Erythroblast (primary cell): ENCODE measurements around the gene LTBP3.

ENCODE experiments used
- DNase-seq, 2 experiments: peaks; one replicate each; lab custom pipeline; 2025; lab: John Stamatoyannopoulos, UW
- GATA1 ChIP-seq: IDR thresholded peaks from 2 replicates; pipeline ENCODE4 v1.6.1; 2011; ENCODE audit warnings: low read depth, mild to moderate bottlenecking, control low read depth, low read length, moderate library complexity
- POLR2A ChIP-seq: IDR thresholded peaks from 2 replicates; pipeline ENCODE4 v1.6.1; 2011; ENCODE audit warnings: mild to moderate bottlenecking, low read length

The LTBP3 gene

DNA sequence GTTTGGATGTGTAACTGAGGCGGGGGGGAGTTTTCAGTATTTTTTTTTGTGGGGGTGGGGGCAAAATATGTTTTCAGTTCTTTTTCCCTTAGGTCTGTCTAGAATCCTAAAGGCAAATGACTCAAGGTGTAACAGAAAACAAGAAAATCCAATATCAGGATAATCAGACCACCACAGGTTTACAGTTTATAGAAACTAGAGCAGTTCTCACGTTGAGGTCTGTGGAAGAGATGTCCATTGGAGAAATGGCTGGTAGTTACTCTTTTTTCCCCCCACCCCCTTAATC is 57.0 kb downstream of the LTBP3 start:
- peak; percentile 65 to 82 for DNase-seq
- TF ChIP-seq POLR2A (no peak), GATA1 (no peak)

DNA sequence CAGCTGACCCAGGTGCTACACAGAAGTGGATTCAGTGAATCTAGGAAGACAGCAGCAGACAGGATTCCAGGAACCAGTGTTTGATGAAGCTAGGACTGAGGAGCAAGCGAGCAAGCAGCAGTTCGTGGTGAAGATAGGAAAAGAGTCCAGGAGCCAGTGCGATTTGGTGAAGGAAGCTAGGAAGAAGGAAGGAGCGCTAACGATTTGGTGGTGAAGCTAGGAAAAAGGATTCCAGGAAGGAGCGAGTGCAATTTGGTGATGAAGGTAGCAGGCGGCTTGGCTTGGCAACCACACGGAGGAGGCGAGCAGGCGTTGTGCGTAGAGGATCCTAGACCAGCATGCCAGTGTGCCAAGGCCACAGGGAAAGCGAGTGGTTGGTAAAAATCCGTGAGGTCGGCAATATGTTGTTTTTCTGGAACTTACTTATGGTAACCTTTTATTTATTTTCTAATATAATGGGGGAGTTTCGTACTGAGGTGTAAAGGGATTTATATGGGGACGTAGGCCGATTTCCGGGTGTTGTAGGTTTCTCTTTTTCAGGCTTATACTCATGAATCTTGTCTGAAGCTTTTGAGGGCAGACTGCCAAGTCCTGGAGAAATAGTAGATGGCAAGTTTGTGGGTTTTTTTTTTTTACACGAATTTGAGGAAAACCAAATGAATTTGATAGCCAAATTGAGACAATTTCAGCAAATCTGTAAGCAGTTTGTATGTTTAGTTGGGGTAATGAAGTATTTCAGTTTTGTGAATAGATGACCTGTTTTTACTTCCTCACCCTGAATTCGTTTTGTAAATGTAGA is 57.6 kb downstream of the LTBP3 start:
- peak; percentile 75 to 91 for DNase-seq
- TF ChIP-seq POLR2A (peak; percentile 94), GATA1 (no peak)

DNA sequence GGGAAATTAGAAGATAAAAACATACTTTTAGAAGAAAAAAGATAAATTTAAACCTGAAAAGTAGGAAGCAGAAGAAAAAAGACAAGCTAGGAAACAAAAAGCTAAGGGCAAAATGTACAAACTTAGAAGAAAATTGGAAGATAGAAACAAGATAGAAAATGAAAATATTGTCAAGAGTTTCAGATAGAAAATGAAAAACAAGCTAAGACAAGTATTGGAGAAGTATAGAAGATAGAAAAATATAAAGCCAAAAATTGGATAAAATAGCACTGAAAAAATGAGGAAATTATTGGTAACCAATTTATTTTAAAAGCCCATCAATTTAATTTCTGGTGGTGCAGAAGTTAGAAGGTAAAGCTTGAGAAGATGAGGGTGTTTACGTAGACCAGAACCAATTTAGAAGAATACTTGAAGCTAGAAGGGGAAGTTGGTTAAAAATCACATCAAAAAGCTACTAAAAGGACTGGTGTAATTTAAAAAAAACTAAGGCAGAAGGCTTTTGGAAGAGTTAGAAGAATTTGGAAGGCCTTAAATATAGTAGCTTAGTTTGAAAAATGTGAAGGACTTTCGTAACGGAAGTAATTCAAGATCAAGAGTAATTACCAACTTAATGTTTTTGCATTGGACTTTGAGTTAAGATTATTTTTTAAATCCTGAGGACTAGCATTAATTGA is 58.3 kb downstream of the LTBP3 start:
- peak in 1 of 2 experiments; percentile 69 for DNase-seq
- TF ChIP-seq POLR2A, result no peak
- TF ChIP-seq GATA1, result no peak

DNA sequence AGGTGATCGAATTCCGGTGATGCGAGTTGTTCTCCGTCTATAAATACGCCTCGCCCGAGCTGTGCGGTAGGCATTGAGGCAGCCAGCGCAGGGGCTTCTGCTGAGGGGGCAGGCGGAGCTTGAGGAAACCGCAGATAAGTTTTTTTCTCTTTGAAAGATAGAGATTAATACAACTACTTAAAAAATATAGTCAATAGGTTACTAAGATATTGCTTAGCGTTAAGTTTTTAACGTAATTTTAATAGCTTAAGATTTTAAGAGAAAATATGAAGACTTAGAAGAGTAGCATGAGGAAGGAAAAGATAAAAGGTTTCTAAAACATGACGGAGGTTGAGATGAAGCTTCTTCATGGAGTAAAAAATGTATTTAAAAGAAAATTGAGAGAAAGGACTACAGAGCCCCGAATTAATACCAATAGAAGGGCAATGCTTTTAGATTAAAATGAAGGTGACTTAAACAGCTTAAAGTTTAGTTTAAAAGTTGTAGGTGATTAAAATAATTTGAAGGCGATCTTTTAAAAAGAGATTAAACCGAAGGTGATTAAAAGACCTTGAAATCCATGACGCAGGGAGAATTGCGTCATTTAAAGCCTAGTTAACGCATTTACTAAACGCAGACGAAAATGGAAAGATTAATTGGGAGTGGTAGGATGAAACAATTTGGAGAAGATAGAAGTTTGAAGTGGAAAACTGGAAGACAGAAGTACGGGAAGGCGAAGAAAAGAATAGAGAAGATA is 59.0 kb downstream of the LTBP3 start, which contains the start of gene MALAT1:
MALAT1 (plus strand) TSS at position 69 of the 736 bp plus-strand sequence.
- TF ChIP-seq GATA1 (no peak), POLR2A (peak; percentile 99)
- peak; percentile 96 to 98 for DNase-seq

DNA sequence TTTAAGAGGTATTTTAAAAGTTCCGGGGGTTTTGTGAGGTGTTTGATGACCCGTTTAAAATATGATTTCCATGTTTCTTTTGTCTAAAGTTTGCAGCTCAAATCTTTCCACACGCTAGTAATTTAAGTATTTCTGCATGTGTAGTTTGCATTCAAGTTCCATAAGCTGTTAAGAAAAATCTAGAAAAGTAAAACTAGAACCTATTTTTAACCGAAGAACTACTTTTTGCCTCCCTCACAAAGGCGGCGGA is 59.5 kb downstream of the LTBP3 start:
- no peak for DNase-seq
- TF ChIP-seq GATA1 (no peak), POLR2A (no peak)

DNA sequence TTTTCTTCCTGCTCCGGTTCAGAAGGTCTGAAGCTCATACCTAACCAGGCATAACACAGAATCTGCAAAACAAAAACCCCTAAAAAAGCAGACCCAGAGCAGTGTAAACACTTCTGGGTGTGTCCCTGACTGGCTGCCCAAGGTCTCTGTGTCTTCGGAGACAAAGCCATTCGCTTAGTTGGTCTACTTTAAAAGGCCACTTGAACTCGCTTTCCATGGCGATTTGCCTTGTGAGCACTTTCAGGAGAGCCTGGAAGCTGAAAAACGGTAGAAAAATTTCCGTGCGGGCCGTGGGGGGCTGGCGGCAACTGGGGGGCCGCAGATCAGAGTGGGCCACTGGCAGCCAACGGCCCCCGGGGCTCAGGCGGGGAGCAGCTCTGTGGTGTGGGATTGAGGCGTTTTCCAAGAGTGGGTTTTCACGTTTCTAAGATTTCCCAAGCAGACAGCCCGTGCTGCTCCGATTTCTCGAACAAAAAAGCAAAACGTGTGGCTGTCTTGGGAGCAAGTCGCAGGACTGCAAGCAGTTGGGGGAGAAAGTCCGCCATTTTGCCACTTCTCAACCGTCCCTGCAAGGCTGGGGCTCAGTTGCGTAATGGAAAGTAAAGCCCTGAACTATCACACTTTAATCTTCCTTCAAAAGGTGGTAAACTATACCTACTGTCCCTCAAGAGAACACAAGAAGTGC is 60.0 kb downstream of the LTBP3 start:
- DNase-seq, result peak; percentile 86 to 91
- no peak for TF ChIP-seq GATA1

DNA sequence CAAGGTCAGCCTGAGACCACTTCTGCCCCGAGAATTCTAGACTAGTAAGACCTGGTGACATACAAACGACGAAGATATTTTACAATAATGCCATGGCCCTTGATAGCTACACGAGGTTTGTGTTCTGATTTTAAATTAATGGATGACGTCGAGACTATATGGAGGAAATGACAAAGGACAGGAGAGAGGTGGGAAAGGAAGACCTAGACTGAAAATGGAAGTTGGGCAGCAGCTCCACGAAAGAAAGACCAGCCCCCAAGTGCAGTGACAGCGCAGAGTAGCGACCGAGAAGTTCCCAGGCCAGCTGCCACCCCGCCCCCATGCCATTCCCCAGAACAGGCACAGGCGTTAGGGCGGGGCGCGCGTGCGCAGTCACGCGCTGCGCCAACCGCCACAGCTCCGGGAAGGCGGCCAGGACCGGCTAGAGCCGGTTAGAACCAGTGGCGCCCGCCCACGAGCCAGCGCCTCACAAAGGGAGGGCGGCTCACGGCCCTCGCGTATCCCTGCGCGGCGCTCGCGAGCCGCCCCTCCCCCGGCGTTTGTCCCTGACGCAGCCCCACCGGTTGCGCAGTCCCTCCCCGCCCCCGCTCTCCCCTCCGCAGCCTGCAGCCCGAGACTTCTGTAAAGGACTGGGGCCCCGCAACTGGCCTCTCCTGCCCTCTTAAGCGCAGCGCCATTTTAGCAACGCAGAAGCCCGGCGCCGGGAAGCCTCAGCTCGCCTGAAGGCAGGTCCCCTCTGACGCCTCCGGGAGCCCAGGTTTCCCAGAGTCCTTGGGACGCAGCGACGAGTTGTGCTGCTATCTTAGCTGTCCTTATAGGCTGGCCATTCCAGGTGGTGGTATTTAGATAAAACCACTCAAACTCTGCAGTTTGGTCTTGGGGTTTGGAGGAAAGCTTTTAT is 60.8 kb downstream of the LTBP3 start:
- DNase-seq, result peak; percentile 99 to 100

DNA sequence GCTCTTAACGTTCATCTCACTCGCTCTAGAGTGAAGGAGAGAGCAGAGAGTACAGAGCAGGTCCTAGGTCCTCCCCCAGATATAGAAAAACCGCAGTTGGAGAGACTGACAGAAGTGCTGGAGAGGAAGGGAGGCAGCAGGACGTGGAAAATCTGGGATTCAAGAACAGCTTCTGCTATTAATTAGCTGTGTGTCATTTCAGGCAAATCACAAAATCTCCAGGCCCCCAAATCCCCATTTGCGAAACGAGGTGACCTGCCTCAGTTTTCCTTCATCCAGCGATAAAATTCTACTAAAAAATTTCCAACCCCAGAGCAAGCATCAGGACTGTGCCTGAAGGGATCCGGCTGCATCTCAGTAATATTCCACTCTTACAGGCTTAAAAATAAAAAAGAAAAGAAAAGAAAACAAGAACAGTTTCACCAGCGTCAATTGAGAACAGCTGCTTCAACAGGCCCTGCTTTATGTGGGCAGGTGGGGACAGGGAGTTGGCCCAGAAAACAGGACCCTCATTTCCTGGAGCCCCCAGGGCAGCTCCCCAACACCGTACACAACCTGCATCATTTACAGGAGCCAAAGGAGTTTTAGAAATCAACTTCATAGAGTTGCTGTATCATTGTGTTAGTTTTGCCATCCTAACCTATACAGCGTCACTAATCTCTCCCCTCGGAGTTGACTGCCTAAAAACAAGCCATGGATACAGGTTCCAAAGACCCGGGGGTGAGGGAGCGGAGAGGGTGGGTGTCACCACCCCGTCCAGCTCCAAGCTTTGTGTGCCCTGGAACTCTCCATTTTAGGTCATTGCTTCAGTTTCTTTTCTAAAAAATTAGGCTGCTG is 61.6 kb downstream of the LTBP3 start:
- DNase-seq, result peak; percentile 78 to 87
- no peak for TF ChIP-seq POLR2A

More for the DNA sequence above, 60.8 kb downstream of the LTBP3 start:
- TF ChIP-seq GATA1 (no peak), POLR2A (peak; percentile 97)

DNA sequence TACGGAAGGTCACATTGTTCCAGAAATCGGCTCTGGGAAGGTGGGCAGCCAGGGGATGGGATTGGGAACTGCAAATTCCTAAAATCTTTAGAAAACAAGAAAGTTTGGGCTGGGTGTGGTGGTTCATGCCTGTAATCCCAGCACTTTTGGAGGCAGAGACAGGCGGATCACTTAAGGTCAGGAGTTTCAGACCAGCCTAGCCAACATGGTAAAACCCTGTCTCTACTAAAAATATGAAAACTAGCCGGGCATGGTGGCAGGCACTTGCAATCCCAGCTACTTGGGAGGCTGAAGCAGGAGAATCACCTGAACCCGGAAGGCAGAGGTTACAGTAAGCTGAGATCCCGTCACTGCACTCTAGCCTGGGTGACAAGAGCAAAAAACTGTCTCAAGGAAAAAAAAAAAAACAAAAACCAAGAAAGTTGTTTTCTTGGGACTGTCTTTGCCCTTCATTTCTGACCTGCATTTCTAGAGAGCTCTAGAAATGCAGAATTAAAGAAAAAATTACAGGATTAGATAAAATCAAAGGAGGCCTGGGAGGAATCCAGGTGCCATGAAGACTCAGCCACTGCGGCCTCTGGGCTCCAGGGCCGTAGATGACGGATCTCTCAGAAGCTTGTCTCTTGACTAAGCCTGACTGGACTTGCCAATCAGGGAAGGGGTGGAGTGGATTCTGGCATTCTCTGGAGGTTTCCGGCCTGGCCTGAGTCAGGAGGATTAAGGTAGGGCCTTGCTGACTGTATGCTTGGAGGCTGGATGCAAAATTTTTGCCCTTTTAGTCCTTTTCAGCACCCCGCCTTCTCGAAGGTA is 64.6 kb downstream of the LTBP3 start:
- DNase-seq, result no peak
- no peak for TF ChIP-seq GATA1
- no peak for TF ChIP-seq POLR2A

DNA sequence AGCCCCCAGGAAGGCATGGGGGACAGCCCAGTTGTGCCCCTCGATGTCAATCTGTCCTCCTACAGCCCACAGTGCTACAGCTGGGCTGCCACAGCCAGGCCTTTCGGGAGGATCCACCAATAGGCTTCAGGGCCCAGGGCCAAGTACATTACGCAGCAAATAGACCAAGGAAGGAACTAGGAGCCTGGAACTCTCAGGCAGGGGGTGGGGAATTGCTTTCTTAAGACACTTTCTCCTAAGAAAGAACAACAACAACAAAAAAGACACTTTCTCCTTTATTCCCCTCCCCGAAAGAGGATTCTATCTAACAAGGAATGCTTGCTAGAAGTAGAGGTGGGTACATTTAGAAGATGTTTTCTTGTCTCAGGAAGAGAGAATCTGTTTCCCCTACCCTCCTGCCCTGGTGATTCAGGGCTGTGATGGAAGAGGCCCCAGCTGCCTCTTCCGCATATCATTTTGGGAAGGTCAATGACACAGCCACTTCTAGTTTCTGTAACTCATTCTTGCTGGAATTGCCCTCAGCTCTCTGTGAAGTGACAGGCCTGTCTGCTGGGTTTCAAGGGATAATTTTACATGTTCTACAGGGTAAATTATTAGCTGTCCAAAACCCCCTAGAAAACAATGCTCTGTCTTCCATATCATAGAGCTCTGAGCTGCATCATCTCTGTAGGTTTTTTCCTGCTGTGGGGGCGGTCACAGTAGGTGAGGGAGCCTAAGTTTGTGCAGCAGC is 65.4 kb downstream of the LTBP3 start:
- DNase-seq, result peak; percentile 73 to 90
- TF ChIP-seq POLR2A, result peak; percentile 55
- TF ChIP-seq GATA1, result no peak

DNA sequence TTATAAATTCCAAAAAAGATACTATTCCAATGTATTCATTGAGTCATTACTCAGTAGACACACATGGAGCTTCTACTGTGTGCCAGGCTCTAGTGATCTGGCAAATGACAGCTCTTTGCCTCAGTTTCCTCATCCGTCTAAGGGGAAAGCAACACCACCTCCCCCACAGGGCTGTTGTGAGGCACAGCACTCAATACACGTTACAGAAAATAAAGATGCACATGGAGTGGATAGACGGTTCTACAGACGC is 65.8 kb downstream of the LTBP3 start:
- TF ChIP-seq GATA1 (no peak), POLR2A (no peak)

More for the DNA sequence above, 65.8 kb downstream of the LTBP3 start:
- DNase-seq, result no peak
